GM12878 (cell line): ENCODE measurements around the gene PTGIS.

ENCODE experiments used
- CTCF ChIP-seq, 3 experiments: IDR thresholded peaks in 2 of 3; conservative IDR thresholded peaks in 1 of 3; 2 replicates each; pipeline ENCODE4 v1.5.1; 2011; ENCODE audit warnings: low read depth in 3 of 3, low read length in 3 of 3, mild to moderate bottlenecking in 3 of 3, control low read depth in 2 of 3, moderate library complexity in 2 of 3, inconsistent platforms in 1 of 3, mixed read lengths in 1 of 3; ENCODE audit not compliant: control insufficient read depth in 2 of 3, insufficient read depth in 1 of 3; ENCODE audit errors: extremely low read depth in 1 of 3
- EGR1 ChIP-seq, 2 experiments: IDR thresholded peaks; 1 replicate in 1 of 2; 2 replicates in 1 of 2; pipeline ENCODE4 v1.6.1; 2011 to 2012; ENCODE audit warnings: low read depth in 2 of 2, low read length in 2 of 2, borderline replicate concordance in 1 of 2, mild to moderate bottlenecking in 1 of 2, moderate library complexity in 1 of 2
- ESRRA ChIP-seq: IDR thresholded peaks from 2 replicates; pipeline ENCODE4 v1.6.1; 2012; ENCODE audit warnings: mild to moderate bottlenecking, low read length, improper control_type of control experiment
- MAX ChIP-seq: IDR thresholded peaks from 2 replicates; pipeline ENCODE4 v1.6.1; 2012; ENCODE audit warnings: low read depth, low read length, improper control_type of control experiment
- NFYB ChIP-seq: IDR thresholded peaks from 2 replicates; pipeline ENCODE4 v1.6.1; 2011; ENCODE audit warnings: low read depth, mild to moderate bottlenecking, low read length, improper control_type of control experiment, moderate library complexity; ENCODE audit not compliant: insufficient read depth
- NKRF ChIP-seq: fragments of 450-650 bp; conservative IDR thresholded peaks from 2 replicates; pipeline ENCODE4 v1.6.1; 2017; ENCODE audit warnings: mild to moderate bottlenecking, moderate library complexity
- POLR2AphosphoS5 ChIP-seq: IDR thresholded peaks from 2 replicates; pipeline ENCODE4 v1.6.1; 2011; ENCODE audit warnings: mild to moderate bottlenecking, low read length, inconsistent platforms
- TARDBP ChIP-seq: IDR thresholded peaks from 2 replicates; pipeline ENCODE4 v1.6.1; 2016; ENCODE audit warnings: borderline replicate concordance
- YBX1 ChIP-seq: fragments of 450-650 bp; IDR thresholded peaks from 2 replicates; pipeline ENCODE4 v1.6.1; 2016; ENCODE audit warnings: antibody characterized with exemption
- ZNF274 ChIP-seq: IDR thresholded peaks from one replicate; pipeline ENCODE4 v1.8.0; 2011; ENCODE audit not compliant: insufficient read length, insufficient read depth
- TF ChIP-seq, protein P1 (sequence below): IDR thresholded peaks from 2 replicates; pipeline ENCODE4 v1.6.1; 2011; ENCODE audit warnings: low read depth, low read length, improper control_type of control experiment, borderline replicate concordance

GRCh38 chr20:49529470-49529869, 38.5 kb downstream of the PTGIS start:
- no peak for TF ChIP-seq MAX
- TF ChIP-seq CTCF (IDR thresholded peaks at IDR 0.05 in 2 of 3, conservative IDR thresholded peaks at IDR 0.05 in 1 of 3; ENCODE audit: control insufficient read depth in 2 of 3, extremely low read depth in 1 of 3, insufficient read depth in 1 of 3, low read depth in 3 of 3, low read length in 3 of 3), result no peak
- no peak for TF ChIP-seq ZNF274
- TF ChIP-seq, protein P1, sequence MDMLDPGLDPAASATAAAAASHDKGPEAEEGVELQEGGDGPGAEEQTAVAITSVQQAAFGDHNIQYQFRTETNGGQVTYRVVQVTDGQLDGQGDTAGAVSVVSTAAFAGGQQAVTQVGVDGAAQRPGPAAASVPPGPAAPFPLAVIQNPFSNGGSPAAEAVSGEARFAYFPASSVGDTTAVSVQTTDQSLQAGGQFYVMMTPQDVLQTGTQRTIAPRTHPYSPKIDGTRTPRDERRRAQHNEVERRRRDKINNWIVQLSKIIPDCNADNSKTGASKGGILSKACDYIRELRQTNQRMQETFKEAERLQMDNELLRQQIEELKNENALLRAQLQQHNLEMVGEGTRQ, result no peak
- no peak for TF ChIP-seq TARDBP
- TF ChIP-seq YBX1, result no peak
- no peak for TF ChIP-seq EGR1 (IDR thresholded peaks at IDR 0.05; ENCODE audit: borderline replicate concordance in 1 of 2, low read depth in 2 of 2, low read length in 2 of 2)
- no peak for TF ChIP-seq POLR2AphosphoS5
- TF ChIP-seq NFYB, result no peak
- no peak for TF ChIP-seq ESRRA
- TF ChIP-seq NKRF, result no peak
